Measurements from ENCODE around the gene AHDC1. TPM values are rescaled to one million over a fixed set of nuclear protein-coding genes. Genes with fewer than 3 reads are reported as not detected.

The AHDC1 gene
- total RNA-seq, 1 experiment from 2014 or later = 49.0 TPM

- TF ChIP-seq IRF1 (CRISPR knock-in tag; IDR thresholded peaks at IDR 0.05) = no peak
- no peak for TF ChIP-seq ZNF425 (CRISPR knock-in tag; conservative IDR thresholded peaks at IDR 0.05)
- no peak for TF ChIP-seq ZNF423 (CRISPR knock-in tag; IDR thresholded peaks at IDR 0.05)
- TF ChIP-seq ZNF219 (CRISPR knock-in tag; IDR thresholded peaks at IDR 0.05; ENCODE audit: borderline replicate concordance) = no peak
Measured at GRCh38 chr1:27624467-27625178, 20.7 kb upstream of the AHDC1 start (continued).

GRCh38 chr1:27623327-27624212 lies 19.6 kb upstream of the AHDC1 start:
- Mint-ChIP-seq H3K27me3 (ENCODE audit: low read depth) (no peaks in the 10 kb centered on the region), H3K9me3 (no peaks in the 10 kb centered on the region), H3K36me3 (no peaks in the 10 kb centered on the region), H3K4me1 (peaks cover 17% of the 10 kb centered on the region), H3K27ac (no peak overlapping the region), H3K4me3 (no peak overlapping the region)
- no peak for DNase-seq (ENCODE audit: low spot score)
- ATAC-seq = no peak
- ChIA-PET CTCF (interaction anchor here (0.5 to 2.6 kb wide), 4 partner anchors 19 to 83 kb away, joined by 3 to 16 read pairs (median 6); no protein-coding TSS in a partner anchor), POLR2A (no interaction called here)
- TF ChIP-seq IRF1 (CRISPR knock-in tag; IDR thresholded peaks at IDR 0.05) (no peak), NR1H2 (CRISPR knock-in tag; IDR thresholded peaks at IDR 0.05) (no peak), ZBTB43 (CRISPR knock-in tag; IDR thresholded peaks at IDR 0.05) (no peak), ZNF425 (CRISPR knock-in tag; conservative IDR thresholded peaks at IDR 0.05) (no peak), ARID4B (CRISPR knock-in tag; IDR thresholded peaks at IDR 0.05; ENCODE audit: borderline replicate concordance) (no peak), ZSCAN18 (CRISPR knock-in tag; IDR thresholded peaks at IDR 0.05) (no peak), ZNF263 (CRISPR knock-in tag; IDR thresholded peaks at IDR 0.05; ENCODE audit: low read depth) (no peak), FOXP4 (CRISPR knock-in tag; IDR thresholded peaks at IDR 0.05) (no peak), ZNF138 (CRISPR knock-in tag; conservative IDR thresholded peaks at IDR 0.05) (no peak), SMAD3 (CRISPR knock-in tag; IDR thresholded peaks at IDR 0.05; ENCODE audit: borderline replicate concordance) (no peak)

Measured in WTC11 (cell line).